Measurements from ENCODE around the gene CTBP2.

GRCh38 chr10:125163803-125164202 is 3.4 kb upstream of the CTBP2 start:
- TF ChIP-seq CTCF (IDR thresholded peaks at IDR 0.05) (no peak), POLR2A (IDR thresholded peaks at IDR 0.05) (no peak)
